Measurements from ENCODE around the gene AP5Z1.
"Not testable (repeated sequence)": the region's sequence is repeated elsewhere in the genome, so short reads cannot be mapped to it uniquely, and the experiment has no call there.

The AP5Z1 gene

GRCh38 chr7:4788627-4789189 lies 13.3 kb downstream of the AP5Z1 start:
- no peak for DNase-seq

GRCh38 chr7:4789194-4790077 lies 14.0 kb downstream of the AP5Z1 start:
- no peak for DNase-seq

GRCh38 chr7:4790078-4790465 lies 14.6 kb downstream of the AP5Z1 start:
- DNase-seq: no peak

GRCh38 chr7:4790516-4790991 lies 15.1 kb downstream of the AP5Z1 start:
- DNase-seq: no peak

GRCh38 chr7:4791101-4791737 lies 15.8 kb downstream of the AP5Z1 start:
- no peak for DNase-seq

GRCh38 chr7:4791738-4792536 lies 16.5 kb downstream of the AP5Z1 start:
- DNase-seq: peak; percentile 62 to 73 (median 67)

- peak in 1 of 5 experiments; percentile 22 for DNase-seq
Observed at GRCh38 chr7:4792537-4793126, 17.2 kb downstream of the AP5Z1 start.

GRCh38 chr7:4793385-4793993 lies 18.1 kb downstream of the AP5Z1 start:
- DNase-seq: not testable (repeated sequence)

- DNase-seq: not testable (repeated sequence)
Observed at GRCh38 chr7:4794171-4794570, 18.7 kb downstream of the AP5Z1 start.

GRCh38 chr7:4794591-4795350 lies 19.3 kb downstream of the AP5Z1 start:
- DNase-seq: no peak

- no peak for DNase-seq
Observed at GRCh38 chr7:4796453-4796852, 21.0 kb downstream of the AP5Z1 start.

- peak; percentile 30 to 52 (median 46) for DNase-seq
Observed at GRCh38 chr7:4797858-4798705, 22.7 kb downstream of the AP5Z1 start.

- no peak for DNase-seq
Observed at GRCh38 chr7:4798706-4799235, 23.3 kb downstream of the AP5Z1 start.

GRCh38 chr7:4799508-4800268 lies 24.3 kb downstream of the AP5Z1 start:
- no peak for DNase-seq

GRCh38 chr7:4800487-4800886 lies 25.1 kb downstream of the AP5Z1 start:
- DNase-seq: no peak

- DNase-seq: no peak
Observed at GRCh38 chr7:4800926-4801838, 25.8 kb downstream of the AP5Z1 start.

- no peak for DNase-seq
Observed at GRCh38 chr7:4801839-4802231, 26.4 kb downstream of the AP5Z1 start.

GRCh38 chr7:4802577-4802976 lies 27.2 kb downstream of the AP5Z1 start:
- not testable (repeated sequence) for DNase-seq

Data from T-helper 2 cell (primary cell).